ENCODE measurements around the gene SRC. TPM values are rescaled to one million over a fixed set of nuclear protein-coding genes. Genes with fewer than 3 reads are reported as not detected.

Gene SRC
- 33.3 TPM for polyA plus RNA-seq (2012; ENCODE audit: insufficient read length, low read depth)

- TF ChIP-seq SIN3A (IDR thresholded peaks at IDR 0.05; ENCODE audit: borderline replicate concordance, insufficient read depth, low read length) (no peak), FOXP2 (optimal IDR thresholded peaks at IDR 0.05; ENCODE audit: borderline replicate concordance, extremely low read depth, extremely low read length, insufficient read depth) (no peak), POLR2AphosphoS5 (IDR thresholded peaks at IDR 0.05; ENCODE audit: low read depth, low read length) (peak; percentile 68; the same call in 1 of the 2 replicates)
Observed at GRCh38 chr20:37345339-37346235, at the start of gene SRC. Gene SRC (plus strand): TSS chr20:37346140. CDS start chr20:37384154, 38,014 bp downstream.

DNA sequence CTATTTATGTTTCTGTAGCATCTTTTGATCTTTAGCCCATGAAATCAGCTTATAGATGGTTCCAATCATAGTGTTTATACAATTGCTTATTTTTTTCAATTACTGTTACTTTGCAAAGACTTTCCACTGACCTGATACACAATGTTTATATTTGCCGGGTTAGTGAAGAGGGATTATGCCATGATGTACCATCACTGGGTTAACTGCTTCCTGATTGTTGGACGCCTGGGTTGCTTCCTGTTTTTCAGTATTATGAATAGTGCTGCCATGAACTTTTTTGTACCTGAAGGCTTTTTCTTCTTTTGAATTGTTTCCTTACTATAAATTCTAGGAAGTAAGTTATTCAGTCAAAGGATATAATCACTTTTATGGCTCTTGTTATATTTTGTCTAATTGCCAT lies 49.6 kb upstream of the SRC start:
- TF ChIP-seq POLR2AphosphoS5 (IDR thresholded peaks at IDR 0.05; ENCODE audit: low read depth, low read length) (no peak), FOXP2 (optimal IDR thresholded peaks at IDR 0.05; ENCODE audit: borderline replicate concordance, extremely low read depth, extremely low read length, insufficient read depth) (no peak), SIN3A (IDR thresholded peaks at IDR 0.05; ENCODE audit: borderline replicate concordance, insufficient read depth, low read length) (no peak)

DNA sequence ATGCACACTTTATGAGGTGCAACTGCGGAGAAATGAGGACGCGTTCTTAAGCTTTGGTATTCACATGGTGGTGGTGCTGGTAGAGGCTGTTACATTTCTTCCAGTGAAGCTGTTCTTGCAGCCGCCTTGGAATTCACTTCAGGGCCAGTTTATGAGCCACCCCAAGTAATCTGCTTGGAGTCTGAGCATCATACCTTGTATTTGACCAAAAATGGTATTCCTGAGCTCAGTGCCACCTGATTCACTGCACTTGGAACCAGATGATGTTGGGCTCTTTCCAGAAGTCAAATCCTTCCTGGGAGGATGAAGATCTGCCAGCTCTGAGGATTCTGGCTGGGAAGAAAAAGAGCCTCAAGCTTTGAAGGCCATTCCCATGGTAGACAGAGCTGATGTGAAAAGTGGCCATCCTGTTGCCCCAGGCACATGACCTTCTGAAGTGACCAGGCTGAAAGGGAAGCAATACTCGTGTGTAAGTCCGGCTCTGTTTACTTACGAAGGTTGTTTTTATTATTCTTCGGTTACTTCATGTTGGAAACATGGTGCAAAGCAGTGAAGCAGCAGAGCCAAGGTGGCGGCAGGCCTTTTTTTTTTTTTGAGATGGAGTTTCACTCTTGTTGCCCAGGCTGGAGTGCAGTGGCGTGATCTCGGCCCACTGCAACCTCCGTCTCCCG lies 48.7 kb upstream of the SRC start:
- TF ChIP-seq POLR2AphosphoS5 (IDR thresholded peaks at IDR 0.05; ENCODE audit: low read depth, low read length), result no peak
- TF ChIP-seq TAF1 (IDR thresholded peaks at IDR 0.05; ENCODE audit: borderline replicate concordance, insufficient read depth, low read length), result no peak
- no peak for TF ChIP-seq SIN3A (IDR thresholded peaks at IDR 0.05; ENCODE audit: borderline replicate concordance, insufficient read depth, low read length)
- TF ChIP-seq REST (IDR thresholded peaks at IDR 0.05; ENCODE audit: insufficient read depth in 1 of 2, low read depth in 2 of 2, low read length in 2 of 2), result no peak
- TF ChIP-seq FOXP2 (optimal IDR thresholded peaks at IDR 0.05; ENCODE audit: borderline replicate concordance, extremely low read depth, extremely low read length, insufficient read depth), result no peak

DNA sequence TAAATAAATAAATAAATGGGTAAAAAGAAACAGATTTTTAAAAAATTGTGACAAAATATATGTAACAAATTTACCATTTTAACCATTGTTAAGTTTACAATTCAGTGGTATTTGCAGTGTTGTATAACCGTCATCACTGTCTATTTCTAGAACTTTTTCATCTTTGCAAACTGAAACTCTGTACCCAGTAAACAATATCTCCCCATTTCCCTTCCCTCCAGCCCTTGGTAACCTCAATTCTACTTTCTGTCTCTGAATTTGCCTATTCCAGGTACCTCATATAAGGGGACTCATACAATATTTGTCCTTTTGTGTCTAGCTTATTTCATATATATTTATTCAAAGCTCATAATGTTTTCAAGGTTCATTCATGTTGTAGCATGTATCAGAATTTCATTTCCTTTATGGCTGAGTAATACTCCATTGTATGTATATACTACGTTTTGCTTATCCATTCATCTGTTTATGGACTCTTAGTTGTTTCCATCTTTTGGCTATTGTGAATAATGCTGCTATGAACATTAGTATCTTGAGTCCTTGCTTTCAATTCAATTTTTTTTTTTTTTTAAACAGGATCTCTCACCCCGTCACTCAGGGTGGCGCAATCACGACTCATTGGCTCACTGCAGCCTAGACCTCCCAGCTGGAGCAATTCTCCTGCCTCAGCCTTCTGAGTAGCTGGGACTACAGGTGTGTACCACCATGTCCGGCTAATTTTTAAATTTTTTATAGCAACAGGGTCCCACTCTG lies 47.6 kb upstream of the SRC start:
- no peak for TF ChIP-seq FOXP2 (optimal IDR thresholded peaks at IDR 0.05; ENCODE audit: borderline replicate concordance, extremely low read depth, extremely low read length, insufficient read depth)
- no peak for TF ChIP-seq SIN3A (IDR thresholded peaks at IDR 0.05; ENCODE audit: borderline replicate concordance, insufficient read depth, low read length)
- TF ChIP-seq POLR2AphosphoS5 (IDR thresholded peaks at IDR 0.05; ENCODE audit: low read depth, low read length), result no peak

- TF ChIP-seq TAF1 (IDR thresholded peaks at IDR 0.05; ENCODE audit: borderline replicate concordance, insufficient read depth, low read length) (no peak), SIN3A (IDR thresholded peaks at IDR 0.05; ENCODE audit: borderline replicate concordance, insufficient read depth, low read length) (no peak), REST (IDR thresholded peaks at IDR 0.05; ENCODE audit: insufficient read depth in 1 of 2, low read depth in 2 of 2, low read length in 2 of 2) (no peak), POLR2AphosphoS5 (IDR thresholded peaks at IDR 0.05; ENCODE audit: low read depth, low read length) (no peak), FOXP2 (optimal IDR thresholded peaks at IDR 0.05; ENCODE audit: borderline replicate concordance, extremely low read depth, extremely low read length, insufficient read depth) (no peak)
Observed at GRCh38 chr20:37299718-37300528, 46.0 kb upstream of the SRC start.

- TF ChIP-seq TAF1 (IDR thresholded peaks at IDR 0.05; ENCODE audit: borderline replicate concordance, insufficient read depth, low read length) (no peak), REST (IDR thresholded peaks at IDR 0.05; ENCODE audit: insufficient read depth in 1 of 2, low read depth in 2 of 2, low read length in 2 of 2) (no peak), POLR2AphosphoS5 (IDR thresholded peaks at IDR 0.05; ENCODE audit: low read depth, low read length) (no peak), FOXP2 (optimal IDR thresholded peaks at IDR 0.05; ENCODE audit: borderline replicate concordance, extremely low read depth, extremely low read length, insufficient read depth) (no peak), SIN3A (IDR thresholded peaks at IDR 0.05; ENCODE audit: borderline replicate concordance, insufficient read depth, low read length) (no peak)
Observed at GRCh38 chr20:37301120-37301519, 44.8 kb upstream of the SRC start.
